ENCODE data around the gene PRELID3B.

GRCh38 chr20:59064214-59064722 is 21.7 kb upstream of the PRELID3B start:
- TF ChIP-seq CTCF (IDR thresholded peaks at IDR 0.05) (no peak), EZH2phosphoT487 (IDR thresholded peaks at IDR 0.05) (no peak)

All from neural progenitor cell (in vitro differentiated cells).